ENCODE results near the gene EIPR1. TPM values are rescaled to one million over a fixed set of nuclear protein-coding genes. Genes with fewer than 3 reads are reported as not detected.

The EIPR1 gene
- polyA plus RNA-seq, 2 of the 4 experiments (the other 2 are of a cell fraction): 55.0 to 65.0 TPM

- POLR2A ChIA-PET: no interaction called here
- Histone ChIP-seq H3K4me2 (no peak overlapping the region), H3K9me3 (peaks cover 8% of the 10 kb centered on the region; the same call in 1 of the 3 replicates), H3K4me1 (no peaks in the 10 kb centered on the region), H3K27ac (no peak overlapping the region), H3K4me3 (no peak overlapping the region)
- 85% methylated on average over 18 of the region's 18 CpGs for WGBS (ENCODE audit: missing lambda C conversion rate)
- FAIRE-seq (no peak), DNase-seq (ENCODE audit: low read depth in 1 of 2, low spot score in 1 of 2) (no peak), ATAC-seq (peak in 1 of 2 experiments; percentile 32; a peak in 2 of 6 replicates)
- TF ChIP-seq RFX5 (IDR thresholded peaks at IDR 0.05) (no peak), ZC3H11A (IDR thresholded peaks at IDR 0.05) (no peak), EHF (CRISPR knock-in tag; IDR thresholded peaks at IDR 0.05) (no peak), ATOH8 (CRISPR knock-in tag; IDR thresholded peaks at IDR 0.05; ENCODE audit: low read depth) (no peak)
- CTCF ChIA-PET: interaction anchor here (0.7 to 1.5 kb wide), 2 partner anchors 16 to 244 kb away, joined by 3 to 4 read pairs; no protein-coding TSS in a partner anchor
These were observed 154.3 kb downstream of the EIPR1 start for GRCh38 chr2:3223080-3223923.

- WGBS (ENCODE audit: missing lambda C conversion rate): 77% methylated on average over 9 of the region's 9 CpGs
- CTCF ChIA-PET: interaction anchor here (0.7 kb wide), 1 partner anchor 243 kb away, joined by 3 read pairs; no protein-coding TSS in a partner anchor
- peak in 1 of 2 experiments; percentile 26; a peak in 2 of 6 replicates for ATAC-seq
- POLR2A ChIA-PET: no interaction called here
- Histone ChIP-seq H3K4me3 (no peak overlapping the region), H3K4me2 (no peak overlapping the region), H3K9me3 (peaks cover 8% of the 10 kb centered on the region; the same call in 1 of the 3 replicates), H3K4me1 (no peaks in the 10 kb centered on the region), H3K27ac (no peak overlapping the region)
- FAIRE-seq: no peak
- peak in 1 of 2 experiments; percentile 14 for DNase-seq (ENCODE audit: low read depth in 1 of 2, low spot score in 1 of 2)
- no peak for TF ChIP-seq EHMT2 (IDR thresholded peaks at IDR 0.05; ENCODE audit: low read depth)
- TF ChIP-seq ELK1 (IDR thresholded peaks at IDR 0.05; ENCODE audit: low read depth, low read length): no peak
- TF ChIP-seq JUN (IDR thresholded peaks at IDR 0.05): no peak
- no peak for TF ChIP-seq HMGXB4 (CRISPR knock-in tag; IDR thresholded peaks at IDR 0.05; ENCODE audit: borderline replicate concordance)
- no peak for TF ChIP-seq GATA3 (IDR thresholded peaks at IDR 0.05; ENCODE audit: borderline replicate concordance)
- no peak for TF ChIP-seq E2F6 (IDR thresholded peaks at IDR 0.05; ENCODE audit: borderline replicate concordance, low read depth)
- no peak for TF ChIP-seq NPAS2 (CRISPR knock-in tag; IDR thresholded peaks at IDR 0.05; ENCODE audit: borderline replicate concordance)
- no peak for TF ChIP-seq CEBPB (IDR thresholded peaks at IDR 0.05)
- no peak for TF ChIP-seq SREBF2 (IDR thresholded peaks at IDR 0.05)
- TF ChIP-seq RNF2 (IDR thresholded peaks at IDR 0.05; ENCODE audit: borderline replicate concordance, low read depth): no peak
- no peak for TF ChIP-seq EHF (CRISPR knock-in tag; IDR thresholded peaks at IDR 0.05)
- no peak for TF ChIP-seq ZSCAN20 (CRISPR knock-in tag; IDR thresholded peaks at IDR 0.05)
- TF ChIP-seq CHD2 (IDR thresholded peaks at IDR 0.05; ENCODE audit: low read length, partially characterized antibody): no peak
These were observed 155.0 kb downstream of the EIPR1 start for GRCh38 chr2:3222636-3223035.

- WGBS (ENCODE audit: missing lambda C conversion rate): 97% methylated on average over 3 of the region's 4 CpGs
- TF ChIP-seq NPAS2 (CRISPR knock-in tag; IDR thresholded peaks at IDR 0.05; ENCODE audit: borderline replicate concordance) (no peak), USF2 (IDR thresholded peaks at IDR 0.05) (no peak), MAX (IDR thresholded peaks at IDR 0.05) (no peak), SREBF2 (IDR thresholded peaks at IDR 0.05) (no peak), HDAC2 (IDR thresholded peaks at IDR 0.05) (no peak), ZNF302 (CRISPR knock-in tag; IDR thresholded peaks at IDR 0.05) (no peak), ATOH8 (CRISPR knock-in tag; IDR thresholded peaks at IDR 0.05; ENCODE audit: low read depth) (no peak)
- FAIRE-seq: no peak
- ChIA-PET CTCF (no interaction called here), POLR2A (no interaction called here)
- Histone ChIP-seq H3K4me3 (no peak overlapping the region), H3K9me3 (peaks cover 8% of the 10 kb centered on the region; the same call in 1 of the 3 replicates), H3K4me1 (no peaks in the 10 kb centered on the region), H3K27ac (no peak overlapping the region), H3K4me2 (no peak overlapping the region)
- no peak for DNase-seq (ENCODE audit: low read depth in 1 of 2, low spot score in 1 of 2)
- no peak for ATAC-seq
These were observed 158.1 kb downstream of the EIPR1 start for GRCh38 chr2:3219536-3219935.
